ENCODE data around the gene ZC3H18.

- TF ChIP-seq, protein P1, sequence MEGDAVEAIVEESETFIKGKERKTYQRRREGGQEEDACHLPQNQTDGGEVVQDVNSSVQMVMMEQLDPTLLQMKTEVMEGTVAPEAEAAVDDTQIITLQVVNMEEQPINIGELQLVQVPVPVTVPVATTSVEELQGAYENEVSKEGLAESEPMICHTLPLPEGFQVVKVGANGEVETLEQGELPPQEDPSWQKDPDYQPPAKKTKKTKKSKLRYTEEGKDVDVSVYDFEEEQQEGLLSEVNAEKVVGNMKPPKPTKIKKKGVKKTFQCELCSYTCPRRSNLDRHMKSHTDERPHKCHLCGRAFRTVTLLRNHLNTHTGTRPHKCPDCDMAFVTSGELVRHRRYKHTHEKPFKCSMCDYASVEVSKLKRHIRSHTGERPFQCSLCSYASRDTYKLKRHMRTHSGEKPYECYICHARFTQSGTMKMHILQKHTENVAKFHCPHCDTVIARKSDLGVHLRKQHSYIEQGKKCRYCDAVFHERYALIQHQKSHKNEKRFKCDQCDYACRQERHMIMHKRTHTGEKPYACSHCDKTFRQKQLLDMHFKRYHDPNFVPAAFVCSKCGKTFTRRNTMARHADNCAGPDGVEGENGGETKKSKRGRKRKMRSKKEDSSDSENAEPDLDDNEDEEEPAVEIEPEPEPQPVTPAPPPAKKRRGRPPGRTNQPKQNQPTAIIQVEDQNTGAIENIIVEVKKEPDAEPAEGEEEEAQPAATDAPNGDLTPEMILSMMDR (conservative IDR thresholded peaks at IDR 0.05), result no peak
- no peak for TF ChIP-seq EZH2 (IDR thresholded peaks at IDR 0.05; ENCODE audit: low read depth)
These were observed 489 bp downstream of the ZC3H18 start for GRCh38 chr16:88570691-88571092.
